ENCODE measurements around the gene ANKS1A.

GRCh38 chr6:34985236-34985635, 96.2 kb downstream of the ANKS1A start:
- TF ChIP-seq CTCF (IDR thresholded peaks at IDR 0.05) (no peak), POLR2AphosphoS5 (IDR thresholded peaks at IDR 0.05) (no peak), POLR2A (IDR thresholded peaks at IDR 0.05) (no peak)
